GM12878 (cell line): ENCODE results near the gene NSMCE1. TPM values are rescaled to one million over a fixed set of nuclear protein-coding genes. Genes with fewer than 3 reads are reported as not detected.
A peak's percentile ranks its signal among the peaks of the same experiment; 100 is the strongest.

Experiments
- CHD2 ChIP-seq: IDR thresholded peaks from 2 replicates; pipeline ENCODE4 v1.6.1; 2011; ENCODE audit warnings: low read depth, low read length, improper control_type of control experiment, borderline replicate concordance
- CREM ChIP-seq: IDR thresholded peaks from 2 replicates; pipeline ENCODE4 v1.6.1; 2014; ENCODE audit warnings: antibody characterized with exemption, low read depth
- FOXK2 ChIP-seq: fragments of 450-650 bp; IDR thresholded peaks from 2 replicates; pipeline ENCODE4 v1.6.1; 2017; ENCODE audit warnings: mild to moderate bottlenecking, moderate library complexity
- IKZF1 ChIP-seq: fragments of 450-650 bp; conservative IDR thresholded peaks from 2 replicates; pipeline ENCODE4 v1.6.1; 2017; ENCODE audit warnings: antibody characterized with exemption, mild to moderate bottlenecking
- NBN ChIP-seq: fragments of 450-650 bp; IDR thresholded peaks from 2 replicates; pipeline ENCODE4 v1.6.1; 2016
- NR2C1 ChIP-seq: fragments of 450-650 bp; IDR thresholded peaks from 2 replicates; pipeline ENCODE4 v1.6.1; 2017; ENCODE audit warnings: antibody characterized with exemption, mild to moderate bottlenecking, moderate library complexity
- SMAD5 ChIP-seq: IDR thresholded peaks from 2 replicates; pipeline ENCODE4 v1.6.1; 2016; ENCODE audit warnings: antibody characterized with exemption, low read depth
- SMARCA5 ChIP-seq: fragments of 450-650 bp; IDR thresholded peaks from 2 replicates; pipeline ENCODE4 v1.6.1; 2017; ENCODE audit warnings: mild to moderate bottlenecking
- ZNF622 ChIP-seq: fragments of 450-650 bp; IDR thresholded peaks from 2 replicates; pipeline ENCODE4 v1.6.1; 2017; ENCODE audit warnings: mild to moderate bottlenecking, inconsistent platforms
- polyA plus RNA-seq, 11 experiments: library from polyadenylated mRNA; depleted of rRNA in 4 of 11; unstranded in 6 of 11; stranded (reverse) in 5 of 11; fragments of >200 nt; fragmentation: Nextera tagmentation in 4 of 11; fragmentation: Illumina TruSeq in 1 of 11; extraction: Ambion mirVana in 4 of 11; extraction: Trizol in 1 of 11; gene quantifications; 1 replicate in 1 of 11; 2 replicates in 10 of 11; pipeline versions ENCODE4 v1.2.1 to v1.2.3, GENCODE V29; 2011 to 2016; ENCODE audit warnings: inconsistent platforms in 2 of 11, missing spikeins in 2 of 11, low read depth in 1 of 11
- total RNA-seq, 4 experiments: library from RNA; depleted of rRNA in 3 of 4; stranded (reverse); fragments of >200 nt in 3 of 4; fragmentation: Illumina TruSeq in 1 of 4; extraction: Trizol in 1 of 4; gene quantifications; 2 replicates each; pipeline versions ENCODE4 v1.2.1 to v1.2.3, GENCODE V29; 2013 to 2021
- TF ChIP-seq, protein P1 (sequence below): IDR thresholded peaks from 2 replicates; pipeline ENCODE4 v1.6.1; 2012; ENCODE audit warnings: improper control_type of control experiment, low read depth, low read length; ENCODE audit not compliant: insufficient replicate concordance
- TF ChIP-seq, protein P2 (sequence below): IDR thresholded peaks from 2 replicates; pipeline ENCODE4 v1.6.1; 2012; ENCODE audit warnings: mild to moderate bottlenecking, low read depth, low read length

NSMCE1 gene
- total and polyA plus RNA-seq, 10 of the 15 experiments (the other 5 are each of a cell fraction or from before 2014, with no cell fraction given): 54.0 to 214 (median 71.4) TPM

DNA sequence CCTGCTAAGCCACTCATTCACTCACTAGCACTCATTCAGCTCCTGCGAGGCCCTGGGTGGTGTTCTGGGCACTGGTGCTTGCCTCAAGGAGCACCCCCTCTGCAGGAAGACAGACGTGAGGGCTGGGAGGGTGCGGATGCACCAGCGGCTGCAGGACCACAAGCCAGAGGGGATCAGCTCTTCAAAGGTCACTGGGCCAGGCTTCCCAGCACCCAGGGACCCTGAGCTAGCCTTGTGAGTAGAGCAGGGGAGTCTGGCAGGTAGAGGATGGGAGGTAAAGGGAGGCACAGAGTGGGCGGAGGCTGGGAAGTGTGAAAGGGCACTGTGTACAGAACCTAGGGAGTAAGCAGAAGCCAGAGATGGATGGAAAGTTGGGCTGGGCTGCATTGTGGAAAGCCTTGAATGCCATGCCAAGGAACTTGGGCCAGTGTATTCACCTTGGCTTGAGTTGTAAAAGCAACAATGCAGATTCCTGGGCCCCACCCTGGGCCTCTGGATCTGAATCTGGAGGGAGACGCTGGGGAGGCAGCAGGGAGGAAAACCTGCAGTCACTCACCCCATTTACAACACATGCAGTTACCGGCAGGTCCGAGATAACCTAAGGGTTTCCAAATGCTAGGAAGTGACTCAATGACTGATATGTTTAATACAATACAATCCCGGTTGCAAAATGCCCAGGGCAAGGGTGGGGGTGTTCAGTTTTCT lies 46.9 kb upstream of the NSMCE1 start (continued):
- TF ChIP-seq, protein P1, sequence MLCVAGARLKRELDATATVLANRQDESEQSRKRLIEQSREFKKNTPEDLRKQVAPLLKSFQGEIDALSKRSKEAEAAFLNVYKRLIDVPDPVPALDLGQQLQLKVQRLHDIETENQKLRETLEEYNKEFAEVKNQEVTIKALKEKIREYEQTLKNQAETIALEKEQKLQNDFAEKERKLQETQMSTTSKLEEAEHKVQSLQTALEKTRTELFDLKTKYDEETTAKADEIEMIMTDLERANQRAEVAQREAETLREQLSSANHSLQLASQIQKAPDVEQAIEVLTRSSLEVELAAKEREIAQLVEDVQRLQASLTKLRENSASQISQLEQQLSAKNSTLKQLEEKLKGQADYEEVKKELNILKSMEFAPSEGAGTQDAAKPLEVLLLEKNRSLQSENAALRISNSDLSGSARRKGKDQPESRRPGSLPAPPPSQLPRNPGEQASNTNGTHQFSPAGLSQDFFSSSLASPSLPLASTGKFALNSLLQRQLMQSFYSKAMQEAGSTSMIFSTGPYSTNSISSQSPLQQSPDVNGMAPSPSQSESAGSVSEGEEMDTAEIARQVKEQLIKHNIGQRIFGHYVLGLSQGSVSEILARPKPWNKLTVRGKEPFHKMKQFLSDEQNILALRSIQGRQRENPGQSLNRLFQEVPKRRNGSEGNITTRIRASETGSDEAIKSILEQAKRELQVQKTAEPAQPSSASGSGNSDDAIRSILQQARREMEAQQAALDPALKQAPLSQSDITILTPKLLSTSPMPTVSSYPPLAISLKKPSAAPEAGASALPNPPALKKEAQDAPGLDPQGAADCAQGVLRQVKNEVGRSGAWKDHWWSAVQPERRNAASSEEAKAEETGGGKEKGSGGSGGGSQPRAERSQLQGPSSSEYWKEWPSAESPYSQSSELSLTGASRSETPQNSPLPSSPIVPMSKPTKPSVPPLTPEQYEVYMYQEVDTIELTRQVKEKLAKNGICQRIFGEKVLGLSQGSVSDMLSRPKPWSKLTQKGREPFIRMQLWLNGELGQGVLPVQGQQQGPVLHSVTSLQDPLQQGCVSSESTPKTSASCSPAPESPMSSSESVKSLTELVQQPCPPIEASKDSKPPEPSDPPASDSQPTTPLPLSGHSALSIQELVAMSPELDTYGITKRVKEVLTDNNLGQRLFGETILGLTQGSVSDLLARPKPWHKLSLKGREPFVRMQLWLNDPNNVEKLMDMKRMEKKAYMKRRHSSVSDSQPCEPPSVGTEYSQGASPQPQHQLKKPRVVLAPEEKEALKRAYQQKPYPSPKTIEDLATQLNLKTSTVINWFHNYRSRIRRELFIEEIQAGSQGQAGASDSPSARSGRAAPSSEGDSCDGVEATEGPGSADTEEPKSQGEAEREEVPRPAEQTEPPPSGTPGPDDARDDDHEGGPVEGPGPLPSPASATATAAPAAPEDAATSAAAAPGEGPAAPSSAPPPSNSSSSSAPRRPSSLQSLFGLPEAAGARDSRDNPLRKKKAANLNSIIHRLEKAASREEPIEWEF: no peak
- TF ChIP-seq NBN: peak; percentile 26; the same call in 1 of the 2 replicates
- TF ChIP-seq CREM: no peak
- TF ChIP-seq IKZF1: peak; percentile 32; the same call in 1 of the 2 replicates
- no peak for TF ChIP-seq ZNF622
- TF ChIP-seq CHD2: no peak
- TF ChIP-seq FOXK2: no peak
- no peak for TF ChIP-seq SMAD5
- TF ChIP-seq SMARCA5: 0 out of 2 replicates have a peak, but pooled peaks have one; percentile 47
- TF ChIP-seq, protein P2, sequence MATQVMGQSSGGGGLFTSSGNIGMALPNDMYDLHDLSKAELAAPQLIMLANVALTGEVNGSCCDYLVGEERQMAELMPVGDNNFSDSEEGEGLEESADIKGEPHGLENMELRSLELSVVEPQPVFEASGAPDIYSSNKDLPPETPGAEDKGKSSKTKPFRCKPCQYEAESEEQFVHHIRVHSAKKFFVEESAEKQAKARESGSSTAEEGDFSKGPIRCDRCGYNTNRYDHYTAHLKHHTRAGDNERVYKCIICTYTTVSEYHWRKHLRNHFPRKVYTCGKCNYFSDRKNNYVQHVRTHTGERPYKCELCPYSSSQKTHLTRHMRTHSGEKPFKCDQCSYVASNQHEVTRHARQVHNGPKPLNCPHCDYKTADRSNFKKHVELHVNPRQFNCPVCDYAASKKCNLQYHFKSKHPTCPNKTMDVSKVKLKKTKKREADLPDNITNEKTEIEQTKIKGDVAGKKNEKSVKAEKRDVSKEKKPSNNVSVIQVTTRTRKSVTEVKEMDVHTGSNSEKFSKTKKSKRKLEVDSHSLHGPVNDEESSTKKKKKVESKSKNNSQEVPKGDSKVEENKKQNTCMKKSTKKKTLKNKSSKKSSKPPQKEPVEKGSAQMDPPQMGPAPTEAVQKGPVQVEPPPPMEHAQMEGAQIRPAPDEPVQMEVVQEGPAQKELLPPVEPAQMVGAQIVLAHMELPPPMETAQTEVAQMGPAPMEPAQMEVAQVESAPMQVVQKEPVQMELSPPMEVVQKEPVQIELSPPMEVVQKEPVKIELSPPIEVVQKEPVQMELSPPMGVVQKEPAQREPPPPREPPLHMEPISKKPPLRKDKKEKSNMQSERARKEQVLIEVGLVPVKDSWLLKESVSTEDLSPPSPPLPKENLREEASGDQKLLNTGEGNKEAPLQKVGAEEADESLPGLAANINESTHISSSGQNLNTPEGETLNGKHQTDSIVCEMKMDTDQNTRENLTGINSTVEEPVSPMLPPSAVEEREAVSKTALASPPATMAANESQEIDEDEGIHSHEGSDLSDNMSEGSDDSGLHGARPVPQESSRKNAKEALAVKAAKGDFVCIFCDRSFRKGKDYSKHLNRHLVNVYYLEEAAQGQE: no peak
- no peak for TF ChIP-seq NR2C1
